Panc1 (cell line): Measurements from ENCODE around the gene MPDU1. TPM values are rescaled to one million over a fixed set of nuclear protein-coding genes. Genes with fewer than 3 reads are reported as not detected.

Source experiments
- ATAC-seq: fragments of 200-7000 bp; cut with Tn5 transposase; 2 replicates; pipeline ENCODE4 v1.9.1; 2020; ENCODE audit warnings: mild to moderate bottlenecking, moderate library complexity
- BruUV-seq: library from RNA; stranded (reverse); fragments of 400-500 nt; replicated peaks from 2 replicates; lab custom pipeline; 2021; lab: Mats Ljungman, UMichigan
- CTCF ChIA-PET: fragments of 300-600 bp; sonication (Branson Sonifier 250); formaldehyde crosslinking; loops from one replicate; lab custom pipeline; 2022; ENCODE audit warnings: antibody characterized with exemption; lab: Charles Lee
- POLR2A ChIA-PET: fragments of 300-600 bp; sonication (Branson Sonifier 250); formaldehyde crosslinking; loops from one replicate; lab custom pipeline; 2022; ENCODE audit warnings: antibody characterized with exemption; lab: Charles Lee
- DNase-seq: peaks from one replicate; pipeline ENCODE4 v3.0.0-alpha.2; 2010; ENCODE audit warnings: low read depth, low spot score
- H3K27ac ChIP-seq: 2 replicates; pipeline ENCODE4 v1.5.1; 2011; ENCODE audit warnings: mild to moderate bottlenecking, low read length, inconsistent platforms
- H3K27me3 ChIP-seq: fragments of 200-500 bp; sonication (Bioruptor generic); 2 replicates; pipeline ENCODE4 v1.6.0; 2014; ENCODE audit warnings: low read length, inconsistent platforms; ENCODE audit not compliant: control insufficient read depth, insufficient read depth
- H3K36me3 ChIP-seq: fragments of 200-500 bp; sonication (Bioruptor generic); 2 replicates; pipeline ENCODE4 v1.5.1; 2014; ENCODE audit warnings: inconsistent platforms, mild to moderate bottlenecking, low read length, moderate library complexity; ENCODE audit not compliant: control insufficient read depth, insufficient read depth
- H3K4me1 ChIP-seq: 2 replicates; pipeline ENCODE4 v1.5.1; 2011; ENCODE audit warnings: inconsistent platforms, mild to moderate bottlenecking, low read length, moderate library complexity; ENCODE audit not compliant: control insufficient read depth, insufficient read depth
- H3K4me3 ChIP-seq, 2 experiments: 2 replicates each; pipeline ENCODE4 v1.5.1; 2011 to 2012; ENCODE audit warnings: low read depth in 2 of 2, low read length in 2 of 2, mild to moderate bottlenecking in 2 of 2, inconsistent platforms in 1 of 2, moderate library complexity in 1 of 2
- H3K9me3 ChIP-seq: fragments of 200-500 bp; sonication (Bioruptor generic); 2 replicates; pipeline ENCODE4 v1.5.1; 2014; ENCODE audit warnings: low read depth, mild to moderate bottlenecking, inconsistent platforms, low read length, moderate library complexity; ENCODE audit not compliant: control insufficient read depth, insufficient read depth
- POLR2AphosphoS5 ChIP-seq: IDR thresholded peaks from 2 replicates; pipeline ENCODE4 v1.6.1; 2012; ENCODE audit warnings: mild to moderate bottlenecking, low read depth, low read length, moderate library complexity
- REST ChIP-seq, 2 experiments: IDR thresholded peaks; 2 replicates each; pipeline ENCODE4 v1.6.1; 2011 to 2012; ENCODE audit warnings: low read depth in 2 of 2, control low read depth in 1 of 2, low read length in 1 of 2, mild to moderate bottlenecking in 1 of 2, moderate library complexity in 1 of 2; ENCODE audit not compliant: insufficient read depth in 1 of 2
- SIN3A ChIP-seq: IDR thresholded peaks from 2 replicates; pipeline ENCODE4 v1.6.1; 2012; ENCODE audit warnings: low read depth, mild to moderate bottlenecking, low read length, moderate library complexity, borderline replicate concordance; ENCODE audit not compliant: insufficient read depth
- TCF7L2 ChIP-seq: IDR thresholded peaks from 2 replicates; pipeline ENCODE4 v1.6.1; 2011; ENCODE audit warnings: mild to moderate bottlenecking, low read depth, low read length, inconsistent platforms
- in situ Hi-C: cut with HindIII; loops from 2 replicates; pipeline ENCODE4 v1.10.0; 2016; ENCODE audit warnings: low sequenced_read_pairs, low pct_unique_long_range_greater_than_20kb
- intact Hi-C: fragments of 100-400 bp; cut with micrococcal nuclease; formaldehyde crosslinking; loops from one replicate; pipeline ENCODE4 v1.10.0; 2022; ENCODE audit not compliant: unreplicated experiment
- total RNA-seq: library from RNA; stranded (reverse); gene quantifications from one replicate; pipeline ENCODE4 v1.2.1, GENCODE V29; 2021; ENCODE audit not compliant: unreplicated experiment
- TF ChIP-seq, protein P1 (sequence below): fragments of 450-650 bp; IDR thresholded peaks from 2 replicates; pipeline ENCODE4 v1.5.1; 2017; ENCODE audit warnings: mild to moderate bottlenecking

Gene MPDU1
- total RNA-seq, 1 experiment from 2014 or later: 47.1 TPM

GRCh38 chr17:7570351-7570750, 13.3 kb upstream of the MPDU1 start:
- BruUV-seq: no TSS peak
- Histone ChIP-seq H3K36me3 (peaks cover 18% of the 10 kb centered on the region), H3K9me3 (no peaks in the 10 kb centered on the region), H3K4me1 (peaks cover 10% of the 10 kb centered on the region), H3K27ac (0 out of 2 replicates have a peak overlapping the region, but pooled peaks have one; percentile 12), H3K27me3 (no peaks in the 10 kb centered on the region), H3K4me3 (no peak overlapping the region)
- no peak for DNase-seq
- in situ Hi-C loops: no loop called here
- no peak for ATAC-seq
- intact Hi-C loops: no loop called here
- POLR2A ChIA-PET: no interaction called here
- TF ChIP-seq, protein P1, sequence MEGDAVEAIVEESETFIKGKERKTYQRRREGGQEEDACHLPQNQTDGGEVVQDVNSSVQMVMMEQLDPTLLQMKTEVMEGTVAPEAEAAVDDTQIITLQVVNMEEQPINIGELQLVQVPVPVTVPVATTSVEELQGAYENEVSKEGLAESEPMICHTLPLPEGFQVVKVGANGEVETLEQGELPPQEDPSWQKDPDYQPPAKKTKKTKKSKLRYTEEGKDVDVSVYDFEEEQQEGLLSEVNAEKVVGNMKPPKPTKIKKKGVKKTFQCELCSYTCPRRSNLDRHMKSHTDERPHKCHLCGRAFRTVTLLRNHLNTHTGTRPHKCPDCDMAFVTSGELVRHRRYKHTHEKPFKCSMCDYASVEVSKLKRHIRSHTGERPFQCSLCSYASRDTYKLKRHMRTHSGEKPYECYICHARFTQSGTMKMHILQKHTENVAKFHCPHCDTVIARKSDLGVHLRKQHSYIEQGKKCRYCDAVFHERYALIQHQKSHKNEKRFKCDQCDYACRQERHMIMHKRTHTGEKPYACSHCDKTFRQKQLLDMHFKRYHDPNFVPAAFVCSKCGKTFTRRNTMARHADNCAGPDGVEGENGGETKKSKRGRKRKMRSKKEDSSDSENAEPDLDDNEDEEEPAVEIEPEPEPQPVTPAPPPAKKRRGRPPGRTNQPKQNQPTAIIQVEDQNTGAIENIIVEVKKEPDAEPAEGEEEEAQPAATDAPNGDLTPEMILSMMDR: no peak
- no peak for TF ChIP-seq REST (IDR thresholded peaks at IDR 0.05; ENCODE audit: insufficient read depth in 1 of 2, low read depth in 2 of 2, low read length in 1 of 2)
- TF ChIP-seq POLR2AphosphoS5: no peak
- no peak for TF ChIP-seq SIN3A
- no peak for TF ChIP-seq TCF7L2
- CTCF ChIA-PET: no interaction called here

- peaks cover 30% of the 10 kb centered on the region for H3K4me1 ChIP-seq
- ATAC-seq (no peak), DNase-seq (no peak)
- no peak for TF ChIP-seq SIN3A
- TF ChIP-seq REST (IDR thresholded peaks at IDR 0.05; ENCODE audit: insufficient read depth in 1 of 2, low read depth in 2 of 2, low read length in 1 of 2): no peak
- TF ChIP-seq, protein P1: no peak
- no peak for TF ChIP-seq POLR2AphosphoS5
- H3K27me3 ChIP-seq: no peaks in the 10 kb centered on the region
- H3K4me3 ChIP-seq: peak overlapping the region; percentile 75 to 89
- in situ Hi-C loops (no loop called here), intact Hi-C loops (no loop called here)
- no peaks in the 10 kb centered on the region for H3K9me3 ChIP-seq
- no TSS peak for BruUV-seq
- peaks cover 27% of the 10 kb centered on the region for H3K36me3 ChIP-seq
- CTCF ChIA-PET: no interaction called here
- peak overlapping the region; percentile 96 for H3K27ac ChIP-seq
- POLR2A ChIA-PET: no interaction called here
Measured at GRCh38 chr17:7572338-7572587, 11.4 kb upstream of the MPDU1 start.
